Measurements from ENCODE around the gene FAM174B.

- TF ChIP-seq CTCF (IDR thresholded peaks at IDR 0.05; ENCODE audit: borderline replicate concordance, extremely low read depth, low read length, poor library complexity, severe bottlenecking) (no peak), EZH2 (IDR thresholded peaks at IDR 0.05; ENCODE audit: borderline replicate concordance, low read depth, low read length, severe bottlenecking) (no peak)
These were observed 36.2 kb downstream of the FAM174B start for GRCh38 chr15:92619145-92620101.

All from DND-41 (cell line).